Neural progenitor cell (in vitro differentiated cells): ENCODE results near the gene SIN3B. TPM values are rescaled to one million over a fixed set of nuclear protein-coding genes. Genes with fewer than 3 reads are reported as not detected.

Experiments used
- DNase-seq: peaks from one replicate; pipeline ENCODE4 v3.0.0-alpha.2; 2016; ENCODE audit warnings: low spot score
- H2AFZ ChIP-seq: fragments of 200-600 bp; sonication (generic); replicated peaks from 2 replicates; pipeline ENCODE4 v1.6.1; 2016; ENCODE audit warnings: antibody characterized with exemption
- H3F3A ChIP-seq: fragments of 200-600 bp; sonication (generic); 2 replicates; pipeline ENCODE4 v1.6.1; 2016; ENCODE audit warnings: antibody characterized with exemption, low read depth
- H3K27ac ChIP-seq: fragments of 200-600 bp; sonication (generic); 2 replicates; pipeline ENCODE4 v1.5.1; 2016; ENCODE audit warnings: mild to moderate bottlenecking
- H3K27me3 ChIP-seq: fragments of 200-600 bp; sonication (generic); 2 replicates; pipeline ENCODE4 v1.6.1; 2016; ENCODE audit warnings: mild to moderate bottlenecking, moderate library complexity
- H3K36me3 ChIP-seq: fragments of 200-600 bp; sonication (generic); 2 replicates; pipeline ENCODE4 v1.5.1; 2016
- H3K4me1 ChIP-seq: fragments of 200-600 bp; sonication (generic); 2 replicates; pipeline ENCODE4 v1.6.1; 2016; ENCODE audit warnings: mixed run types
- H3K4me2 ChIP-seq: fragments of 200-600 bp; sonication (generic); 2 replicates; pipeline ENCODE4 v1.6.1; 2016
- H3K4me3 ChIP-seq: fragments of 200-600 bp; sonication (generic); 2 replicates; pipeline ENCODE4 v1.5.1; 2016
- H3K79me2 ChIP-seq: fragments of 200-600 bp; sonication (generic); 2 replicates; pipeline ENCODE4 v1.6.1; 2016; ENCODE audit warnings: low read depth
- H3K9ac ChIP-seq: fragments of 200-600 bp; sonication (generic); 2 replicates; pipeline ENCODE4 v1.6.1; 2016
- H3K9me3 ChIP-seq: fragments of 200-600 bp; sonication (generic); 2 replicates; pipeline ENCODE4 v1.5.1; 2016; ENCODE audit warnings: low read depth
- H4K20me1 ChIP-seq: fragments of 200-600 bp; sonication (generic); 2 replicates; pipeline ENCODE4 v1.6.1; 2016; ENCODE audit warnings: low read depth
- H3K27ac Mint-ChIP-seq: 3 replicates; pipeline ENCODE4 v1.8.0; 2021; ENCODE audit warnings: mixed read lengths
- H3K27me3 Mint-ChIP-seq: 2 replicates; pipeline ENCODE4 v1.8.0; 2022; ENCODE audit warnings: low read depth, mild to moderate bottlenecking, inconsistent platforms, moderate library complexity, mixed read lengths; ENCODE audit not compliant: insufficient read depth
- H3K36me3 Mint-ChIP-seq: 3 replicates; pipeline ENCODE4 v1.8.0; 2021; ENCODE audit warnings: mixed read lengths
- H3K4me1 Mint-ChIP-seq: 3 replicates; pipeline ENCODE4 v1.8.0; 2021; ENCODE audit warnings: mixed read lengths
- H3K4me3 Mint-ChIP-seq: 3 replicates; pipeline ENCODE4 v1.8.0; 2021; ENCODE audit warnings: mild to moderate bottlenecking, moderate library complexity, mixed read lengths
- H3K9me3 Mint-ChIP-seq: 3 replicates; pipeline ENCODE4 v1.8.0; 2020; ENCODE audit warnings: mixed read lengths
- EZH2 ChIP-seq: fragments of 200-600 bp; sonication (generic); IDR thresholded peaks from 2 replicates; pipeline ENCODE4 v1.6.1; 2017; ENCODE audit warnings: antibody characterized with exemption, mild to moderate bottlenecking, moderate library complexity
- EZH2phosphoT487 ChIP-seq: fragments of 200-600 bp; sonication (generic); IDR thresholded peaks from 2 replicates; pipeline ENCODE4 v1.6.1; 2017; ENCODE audit warnings: antibody characterized with exemption
- total RNA-seq: library from RNA; depleted of rRNA; stranded (reverse); fragments of >200 nt; gene quantifications from 2 replicates; pipeline ENCODE4 v1.2.3, GENCODE V29; 2015; ENCODE audit warnings: low replicate concordance
- TF ChIP-seq, protein P1 (sequence below): fragments of 200-600 bp; sonication (generic); IDR thresholded peaks from 2 replicates; pipeline ENCODE4 v1.5.1; 2017; ENCODE audit warnings: antibody characterized with exemption, mild to moderate bottlenecking

Gene SIN3B
- total RNA-seq, 1 donor from 2014 or later, result 21.2 TPM

DNA sequence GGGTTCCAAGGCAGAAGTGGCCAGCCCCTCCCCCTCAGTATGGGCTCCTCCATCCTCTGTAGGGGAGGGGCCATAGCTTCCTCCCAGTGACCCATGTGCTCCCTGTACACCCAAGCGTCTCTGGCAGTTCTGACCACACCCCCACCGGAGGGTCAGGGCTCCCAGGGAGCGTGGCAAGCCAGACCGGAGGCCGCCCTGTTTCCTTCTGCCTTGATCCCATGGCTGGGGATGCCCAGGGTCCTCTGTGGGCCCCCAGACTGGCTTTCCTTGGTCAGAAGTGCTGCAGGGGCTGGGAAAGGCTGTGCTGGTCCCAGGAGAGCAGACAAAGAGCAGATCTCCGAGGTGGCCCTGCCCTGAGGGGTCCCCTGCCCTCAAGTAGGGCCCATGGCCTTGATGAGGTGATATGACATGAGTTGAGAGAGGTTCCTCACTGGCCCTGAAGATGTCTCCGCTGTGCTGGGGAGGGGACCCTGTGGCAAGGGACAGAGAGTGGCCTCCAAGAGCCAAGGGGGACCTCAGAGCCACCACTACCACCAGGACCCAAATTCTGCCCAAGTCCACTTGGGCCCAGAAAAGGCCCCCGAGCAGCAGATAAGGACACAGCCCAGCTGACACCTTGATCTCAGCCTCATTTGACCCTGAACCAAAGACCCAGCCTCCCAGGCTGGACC is 51.8 kb downstream of the SIN3B start:
- Histone ChIP-seq H3K27me3 (no peaks in the 10 kb centered on the region), H3K9ac (no peak overlapping the region), H4K20me1 (no peaks in the 10 kb centered on the region), H3F3A (no peaks in the 10 kb centered on the region), H3K4me3 (no peak overlapping the region), H3K27ac (no peak overlapping the region), H3K4me2 (no peak overlapping the region), H3K79me2 (no peaks in the 10 kb centered on the region), H3K4me1 (no peaks in the 10 kb centered on the region), H2AFZ (no peak overlapping the region), H3K9me3 (no peaks in the 10 kb centered on the region), H3K36me3 (no peaks in the 10 kb centered on the region)
- TF ChIP-seq EZH2phosphoT487 (no peak), EZH2 (no peak)
- TF ChIP-seq, protein P1, sequence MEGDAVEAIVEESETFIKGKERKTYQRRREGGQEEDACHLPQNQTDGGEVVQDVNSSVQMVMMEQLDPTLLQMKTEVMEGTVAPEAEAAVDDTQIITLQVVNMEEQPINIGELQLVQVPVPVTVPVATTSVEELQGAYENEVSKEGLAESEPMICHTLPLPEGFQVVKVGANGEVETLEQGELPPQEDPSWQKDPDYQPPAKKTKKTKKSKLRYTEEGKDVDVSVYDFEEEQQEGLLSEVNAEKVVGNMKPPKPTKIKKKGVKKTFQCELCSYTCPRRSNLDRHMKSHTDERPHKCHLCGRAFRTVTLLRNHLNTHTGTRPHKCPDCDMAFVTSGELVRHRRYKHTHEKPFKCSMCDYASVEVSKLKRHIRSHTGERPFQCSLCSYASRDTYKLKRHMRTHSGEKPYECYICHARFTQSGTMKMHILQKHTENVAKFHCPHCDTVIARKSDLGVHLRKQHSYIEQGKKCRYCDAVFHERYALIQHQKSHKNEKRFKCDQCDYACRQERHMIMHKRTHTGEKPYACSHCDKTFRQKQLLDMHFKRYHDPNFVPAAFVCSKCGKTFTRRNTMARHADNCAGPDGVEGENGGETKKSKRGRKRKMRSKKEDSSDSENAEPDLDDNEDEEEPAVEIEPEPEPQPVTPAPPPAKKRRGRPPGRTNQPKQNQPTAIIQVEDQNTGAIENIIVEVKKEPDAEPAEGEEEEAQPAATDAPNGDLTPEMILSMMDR, result no peak
- Mint-ChIP-seq H3K27me3 (peaks cover 3% of the 10 kb centered on the region), H3K36me3 (peaks cover 19% of the 10 kb centered on the region), H3K4me3 (no peak overlapping the region), H3K27ac (no peak overlapping the region), H3K9me3 (peaks cover 23% of the 10 kb centered on the region), H3K4me1 (no peaks in the 10 kb centered on the region)
- DNase-seq, result no peak

DNA sequence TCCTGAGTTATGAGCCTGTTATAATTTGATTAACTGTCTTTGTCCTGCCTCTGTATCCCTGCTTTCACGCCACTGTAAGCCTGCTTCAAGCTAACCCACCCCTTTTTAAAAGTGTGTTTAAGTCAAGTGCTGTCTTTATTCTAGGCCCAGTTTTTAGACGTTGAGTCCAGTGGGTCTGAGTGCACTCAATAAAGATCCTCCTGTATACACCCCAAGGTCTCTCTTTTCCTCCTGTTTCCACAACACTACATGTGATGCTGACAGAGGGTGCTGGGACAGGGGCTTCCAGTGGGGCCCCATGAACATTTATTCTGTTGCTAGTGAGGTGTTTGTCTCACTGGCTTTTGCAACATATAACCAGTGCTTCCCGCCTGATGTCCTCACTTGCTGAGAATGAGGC is 52.9 kb downstream of the SIN3B start:
- no peak overlapping the region for H3K4me3 Mint-ChIP-seq
- DNase-seq, result no peak
- no peaks in the 10 kb centered on the region for H4K20me1 ChIP-seq
- no peak overlapping the region for H3K27ac ChIP-seq
- peaks cover 19% of the 10 kb centered on the region for H3K36me3 Mint-ChIP-seq
- H3K27me3 ChIP-seq, result no peaks in the 10 kb centered on the region
- H3K9me3 Mint-ChIP-seq, result peaks cover 23% of the 10 kb centered on the region
- no peaks in the 10 kb centered on the region for H3K36me3 ChIP-seq
- peaks cover 1% of the 10 kb centered on the region for H3K4me1 Mint-ChIP-seq
- no peak overlapping the region for H3K27ac Mint-ChIP-seq
- no peaks in the 10 kb centered on the region for H3K79me2 ChIP-seq
- TF ChIP-seq EZH2, result no peak
- TF ChIP-seq, protein P1, result no peak
- no peak for TF ChIP-seq EZH2phosphoT487
- no peaks in the 10 kb centered on the region for H3K4me1 ChIP-seq
- no peak overlapping the region for H3K4me3 ChIP-seq
- no peak overlapping the region for H2AFZ ChIP-seq
- H3K4me2 ChIP-seq, result no peak overlapping the region
- no peak overlapping the region for H3K9ac ChIP-seq
- H3F3A ChIP-seq, result no peaks in the 10 kb centered on the region
- peaks cover 3% of the 10 kb centered on the region for H3K27me3 Mint-ChIP-seq
- H3K9me3 ChIP-seq, result no peaks in the 10 kb centered on the region

DNA sequence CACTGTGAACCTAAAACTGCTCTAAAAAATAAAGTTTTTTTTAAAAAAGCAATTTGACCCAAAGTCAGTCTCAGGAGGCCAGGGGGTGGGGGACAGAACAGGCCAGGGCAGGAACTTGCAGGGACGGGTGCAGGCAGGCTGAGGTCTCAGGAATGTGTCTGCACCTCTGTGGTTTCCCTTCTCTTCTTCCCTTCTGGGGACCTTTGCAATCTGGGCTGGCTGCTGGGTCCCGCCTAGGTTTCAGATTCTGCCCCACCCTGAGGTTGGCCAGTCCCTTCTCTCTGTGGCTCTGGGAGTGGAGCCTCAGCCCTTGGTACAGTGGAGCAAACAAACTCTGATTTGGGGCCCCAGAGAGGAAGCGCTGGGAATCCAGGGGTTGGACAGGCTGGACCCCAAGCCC is 54.3 kb downstream of the SIN3B start:
- peaks cover 2% of the 10 kb centered on the region for H3K27me3 Mint-ChIP-seq
- peaks cover 16% of the 10 kb centered on the region for H3K36me3 Mint-ChIP-seq
- no peaks in the 10 kb centered on the region for H3F3A ChIP-seq
- H3K27ac ChIP-seq, result no peak overlapping the region
- no peak overlapping the region for H3K27ac Mint-ChIP-seq
- no peaks in the 10 kb centered on the region for H4K20me1 ChIP-seq
- H3K4me1 Mint-ChIP-seq, result peaks cover 7% of the 10 kb centered on the region
- H3K4me2 ChIP-seq, result no peak overlapping the region
- H2AFZ ChIP-seq, result no peak overlapping the region
- no peaks in the 10 kb centered on the region for H3K36me3 ChIP-seq
- no peak overlapping the region for H3K9ac ChIP-seq
- no peaks in the 10 kb centered on the region for H3K9me3 ChIP-seq
- no peaks in the 10 kb centered on the region for H3K4me1 ChIP-seq
- H3K9me3 Mint-ChIP-seq, result peaks cover 23% of the 10 kb centered on the region
- no peak overlapping the region for H3K4me3 Mint-ChIP-seq
- DNase-seq, result no peak
- no peaks in the 10 kb centered on the region for H3K79me2 ChIP-seq
- no peak for TF ChIP-seq EZH2phosphoT487
- no peak for TF ChIP-seq EZH2
- TF ChIP-seq, protein P1, result no peak
- no peak overlapping the region for H3K4me3 ChIP-seq
- no peaks in the 10 kb centered on the region for H3K27me3 ChIP-seq
